Ascending aorta (tissue), 2 donors: ENCODE data around the gene CRIP2. TPM values are rescaled to one million over a fixed set of nuclear protein-coding genes. Genes with fewer than 3 reads are reported as not detected.
A peak's percentile ranks its signal among the peaks of the same experiment; 100 is the strongest.

Experiments used
- DNase-seq, 2 donors: peaks; one replicate each; pipeline ENCODE4 v3.0.0-alpha.2; 2019; ENCODE audit warnings: low spot score in 2 of 2
- H3K27ac ChIP-seq, 2 donors: fragments of 200-600 bp; sonication (generic); one replicate each; pipeline ENCODE4 v1.5.1; 2016 to 2017; ENCODE audit warnings: mild to moderate bottlenecking in 1 of 2
- H3K27me3 ChIP-seq: fragments of 200-600 bp; sonication (generic); one replicate; pipeline ENCODE4 v1.5.1; 2017
- H3K36me3 ChIP-seq, 2 donors: fragments of 200-600 bp; sonication (generic); one replicate each; pipeline ENCODE4 v1.5.1; 2016
- H3K4me1 ChIP-seq, 2 donors: fragments of 200-600 bp; sonication (generic); one replicate each; pipeline ENCODE4 v1.5.1; 2016 to 2017; ENCODE audit warnings: mild to moderate bottlenecking in 1 of 2
- H3K4me3 ChIP-seq, 2 donors: fragments of 200-600 bp; sonication (generic); one replicate each; pipeline ENCODE4 v1.5.1; 2016 to 2017; ENCODE audit warnings: mild to moderate bottlenecking in 1 of 2
- H3K9me3 ChIP-seq, 2 donors: fragments of 200-600 bp; sonication (generic); one replicate each; pipeline ENCODE4 v1.5.1; 2016
- intact Hi-C: fragments of 100-400 bp; cut with DNase I; formaldehyde crosslinking; loops from one replicate; pipeline ENCODE4 v1.15.1; 2023
- total RNA-seq: library from RNA; depleted of rRNA; stranded (reverse); fragments of >200 nt; gene quantifications from one replicate; pipeline ENCODE4 v1.1.0, GENCODE V29; 2016
- TF ChIP-seq, protein P1 (sequence below), 3 experiments: fragments of 200-600 bp in 2 of 3; fragments of 450-650 bp in 1 of 3; sonication (generic) in 2 of 3; IDR thresholded peaks; one replicate each; pipeline ENCODE4 v1.5.1; 2016 to 2019; ENCODE audit warnings: antibody characterized with exemption in 3 of 3, mild to moderate bottlenecking in 1 of 3, moderate library complexity in 1 of 3

Gene CRIP2
- total RNA-seq, 1 donor from 2014 or later: 665 TPM

GRCh38 chr14:105476097-105476830 lies 1.6 kb downstream of the CRIP2 start:
- intact Hi-C loops: loop anchor here (10.0 kb wide), 1 partner anchor 231 kb away; the partner anchor contains the start of gene BTBD6
- Histone ChIP-seq H3K9me3 (no peaks in the 10 kb centered on the region), H3K36me3 (peaks cover 17 to 19% of the 10 kb centered on the region in 2 donors), H3K27ac (peak overlapping the region; percentile 96 to 99), H3K4me1 (peaks cover 18 to 49% of the 10 kb centered on the region in 2 donors), H3K4me3 (peak overlapping the region; percentile 65 to 91), H3K27me3 (no peaks in the 10 kb centered on the region)
- TF ChIP-seq, protein P1, sequence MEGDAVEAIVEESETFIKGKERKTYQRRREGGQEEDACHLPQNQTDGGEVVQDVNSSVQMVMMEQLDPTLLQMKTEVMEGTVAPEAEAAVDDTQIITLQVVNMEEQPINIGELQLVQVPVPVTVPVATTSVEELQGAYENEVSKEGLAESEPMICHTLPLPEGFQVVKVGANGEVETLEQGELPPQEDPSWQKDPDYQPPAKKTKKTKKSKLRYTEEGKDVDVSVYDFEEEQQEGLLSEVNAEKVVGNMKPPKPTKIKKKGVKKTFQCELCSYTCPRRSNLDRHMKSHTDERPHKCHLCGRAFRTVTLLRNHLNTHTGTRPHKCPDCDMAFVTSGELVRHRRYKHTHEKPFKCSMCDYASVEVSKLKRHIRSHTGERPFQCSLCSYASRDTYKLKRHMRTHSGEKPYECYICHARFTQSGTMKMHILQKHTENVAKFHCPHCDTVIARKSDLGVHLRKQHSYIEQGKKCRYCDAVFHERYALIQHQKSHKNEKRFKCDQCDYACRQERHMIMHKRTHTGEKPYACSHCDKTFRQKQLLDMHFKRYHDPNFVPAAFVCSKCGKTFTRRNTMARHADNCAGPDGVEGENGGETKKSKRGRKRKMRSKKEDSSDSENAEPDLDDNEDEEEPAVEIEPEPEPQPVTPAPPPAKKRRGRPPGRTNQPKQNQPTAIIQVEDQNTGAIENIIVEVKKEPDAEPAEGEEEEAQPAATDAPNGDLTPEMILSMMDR (IDR thresholded peaks at IDR 0.05): no peak
- DNase-seq: no peak

DNA sequence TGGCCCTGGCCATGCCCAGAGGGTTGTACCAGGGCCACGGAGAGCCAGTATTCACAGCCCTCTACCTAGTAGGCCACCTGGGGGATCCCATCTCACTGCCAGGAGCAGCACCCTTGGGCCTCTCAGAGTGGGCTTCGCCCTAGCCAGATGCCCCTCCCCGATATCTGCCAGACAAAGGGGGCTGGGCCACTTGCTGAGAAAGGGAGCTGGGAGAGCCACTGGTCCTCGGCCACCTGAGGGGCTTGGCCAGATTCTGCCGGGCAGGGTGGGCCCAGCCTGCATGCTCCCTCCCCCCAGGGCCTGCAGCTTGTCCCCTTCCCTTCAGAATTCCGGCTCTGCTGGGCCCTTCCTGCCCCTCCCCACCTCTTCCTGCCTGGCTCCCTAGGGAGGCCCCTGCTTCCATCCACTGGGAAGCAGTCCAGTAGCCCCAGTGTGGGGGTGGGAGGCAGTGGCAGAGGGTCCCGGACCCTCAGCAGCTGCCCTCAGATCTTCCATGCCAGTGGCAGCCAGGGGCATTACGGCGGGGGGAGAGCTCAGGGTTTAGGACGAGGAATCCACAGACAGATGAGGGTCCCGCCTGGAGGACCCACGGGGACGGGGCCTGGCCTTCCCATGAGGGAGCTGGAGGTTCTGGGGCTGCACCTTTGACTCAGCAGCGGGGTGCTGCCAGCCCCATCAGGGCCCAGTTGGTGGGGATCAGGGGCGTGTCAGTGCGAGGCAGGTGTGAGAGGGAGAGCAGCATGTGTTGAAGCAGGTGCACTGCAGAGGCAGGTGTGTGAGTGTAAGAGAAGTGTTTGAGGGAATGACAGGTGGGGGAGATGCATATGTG lies 2.4 kb downstream of the CRIP2 start:
- H3K4me1 ChIP-seq: peaks cover 15 to 50% of the 10 kb centered on the region in 2 donors

DNA sequence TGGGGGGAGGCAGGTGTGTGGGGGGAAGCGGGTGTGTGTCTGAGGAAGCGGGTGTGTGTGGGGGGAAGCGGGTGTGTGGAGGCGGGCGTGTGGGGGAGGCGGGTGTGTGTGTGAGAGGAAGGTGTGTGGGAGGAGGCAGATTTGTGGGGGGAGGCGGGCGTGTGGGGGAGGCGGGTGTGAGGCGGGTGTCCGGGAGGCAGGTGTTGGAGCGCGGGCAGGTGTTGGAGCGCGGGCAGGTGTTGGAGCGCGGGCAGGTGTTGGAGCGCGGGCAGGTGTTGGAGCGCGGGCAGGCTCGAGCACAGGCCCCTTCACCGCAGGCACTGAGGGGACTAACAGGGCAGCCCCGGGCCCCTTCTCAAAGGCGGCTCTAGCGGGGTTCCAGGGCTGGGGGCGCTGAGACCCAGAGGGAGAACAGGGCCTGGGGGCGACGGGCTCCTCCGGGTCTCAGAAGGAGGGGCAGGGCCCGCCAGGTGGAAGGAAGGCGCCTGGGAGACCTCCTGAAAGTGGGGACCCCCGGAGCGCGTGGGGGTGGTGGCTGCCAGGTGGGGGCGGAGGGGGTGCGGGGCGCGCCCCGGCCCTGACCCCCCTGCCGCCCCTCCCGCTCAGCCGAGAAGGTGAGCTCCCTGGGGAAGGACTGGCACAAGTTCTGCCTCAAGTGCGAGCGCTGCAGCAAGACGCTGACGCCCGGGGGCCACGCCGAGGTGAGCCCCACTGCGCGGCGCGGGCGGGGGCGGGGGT lies 3.2 kb downstream of the CRIP2 start:
- intact Hi-C loops: loop anchor here (10.0 kb wide), 1 partner anchor 233 kb away; the partner anchor contains the start of gene BTBD6
- Histone ChIP-seq H3K4me3 (peak overlapping the region; percentile 65 to 91), H3K36me3 (peaks cover 17 to 19% of the 10 kb centered on the region in 2 donors), H3K27me3 (no peaks in the 10 kb centered on the region), H3K4me1 (peaks cover 22 to 50% of the 10 kb centered on the region in 2 donors), H3K9me3 (no peaks in the 10 kb centered on the region), H3K27ac (peak overlapping the region; percentile 1 to 96)
- TF ChIP-seq, protein P1 (IDR thresholded peaks at IDR 0.05): no peak
- no peak for DNase-seq

More for the DNA sequence above, 2.4 kb downstream of the CRIP2 start:
- Histone ChIP-seq H3K27ac (peak overlapping the region; percentile 96 to 99), H3K4me3 (peak overlapping the region; percentile 65 to 91), H3K36me3 (peaks cover 17 to 19% of the 10 kb centered on the region in 2 donors), H3K9me3 (no peaks in the 10 kb centered on the region), H3K27me3 (no peaks in the 10 kb centered on the region)
- no peak for DNase-seq
- TF ChIP-seq, protein P1 (IDR thresholded peaks at IDR 0.05): no peak
- intact Hi-C loops: loop anchor here (10.0 kb wide), 1 partner anchor 232 kb away; the partner anchor contains the start of gene BTBD6

DNA sequence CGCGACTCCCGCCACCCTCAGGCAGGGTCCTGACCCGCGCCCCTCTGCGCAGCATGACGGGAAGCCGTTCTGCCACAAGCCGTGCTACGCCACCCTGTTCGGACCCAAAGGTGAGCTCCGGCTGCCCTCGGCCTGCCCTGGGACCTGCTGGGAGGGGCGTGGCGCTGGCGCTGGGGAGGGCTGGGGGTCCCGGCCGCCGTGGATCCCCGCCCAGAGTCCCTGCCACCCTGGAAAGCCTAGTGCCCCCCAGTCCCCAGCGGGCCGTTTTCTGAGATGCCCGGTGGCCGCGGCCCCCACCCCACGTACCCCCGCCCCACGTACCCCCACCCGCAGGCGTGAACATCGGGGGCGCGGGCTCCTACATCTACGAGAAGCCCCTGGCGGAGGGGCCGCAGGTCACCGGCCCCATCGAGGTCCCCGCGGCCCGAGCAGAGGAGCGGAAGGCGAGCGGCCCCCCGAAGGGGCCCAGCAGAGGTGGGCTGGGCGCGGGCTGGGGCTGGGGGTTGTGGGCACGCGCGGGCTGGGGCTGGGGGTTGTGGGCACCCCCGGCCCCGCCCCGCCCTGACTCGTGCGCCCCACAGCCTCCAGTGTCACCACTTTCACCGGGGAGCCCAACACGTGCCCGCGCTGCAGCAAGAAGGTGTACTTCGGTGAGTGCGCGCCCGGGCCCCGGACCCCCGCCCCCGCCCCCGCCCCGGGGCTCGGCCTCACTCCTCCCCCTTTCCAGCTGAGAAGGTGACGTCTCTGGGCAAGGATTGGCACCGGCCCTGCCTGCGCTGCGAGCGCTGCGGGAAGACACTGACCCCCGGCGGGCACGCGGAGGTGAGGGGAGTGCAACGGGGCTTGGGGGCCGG lies 4.0 kb downstream of the CRIP2 start:
- no peaks in the 10 kb centered on the region for H3K27me3 ChIP-seq
- H3K36me3 ChIP-seq: peaks cover 17 to 19% of the 10 kb centered on the region in 2 donors
- peaks cover 25 to 50% of the 10 kb centered on the region in 2 donors for H3K4me1 ChIP-seq
- intact Hi-C loops: loop anchor here (10.0 kb wide), 1 partner anchor 234 kb away; the partner anchor contains the start of gene BTBD6
- peak overlapping the region; percentile 17 to 23 for H3K27ac ChIP-seq
- no peaks in the 10 kb centered on the region for H3K9me3 ChIP-seq
- TF ChIP-seq, protein P1 (IDR thresholded peaks at IDR 0.05): no peak
- H3K4me3 ChIP-seq: no peak overlapping the region
- no peak for DNase-seq
